GM21381 (cell line): ENCODE data around the gene RAB6D.
"Not testable (repeated sequence)": the region's sequence is repeated elsewhere in the genome, so short reads cannot be mapped to it uniquely, and the experiment has no call there.

Experiments
- ATAC-seq: cut with Tn5 transposase; IDR thresholded peaks from one replicate; pipeline ENCODE4 v1.9.1; 2021; ENCODE audit warnings: mild to moderate bottlenecking, moderate library complexity; ENCODE audit not compliant: unreplicated experiment

The RAB6D gene

DNA sequence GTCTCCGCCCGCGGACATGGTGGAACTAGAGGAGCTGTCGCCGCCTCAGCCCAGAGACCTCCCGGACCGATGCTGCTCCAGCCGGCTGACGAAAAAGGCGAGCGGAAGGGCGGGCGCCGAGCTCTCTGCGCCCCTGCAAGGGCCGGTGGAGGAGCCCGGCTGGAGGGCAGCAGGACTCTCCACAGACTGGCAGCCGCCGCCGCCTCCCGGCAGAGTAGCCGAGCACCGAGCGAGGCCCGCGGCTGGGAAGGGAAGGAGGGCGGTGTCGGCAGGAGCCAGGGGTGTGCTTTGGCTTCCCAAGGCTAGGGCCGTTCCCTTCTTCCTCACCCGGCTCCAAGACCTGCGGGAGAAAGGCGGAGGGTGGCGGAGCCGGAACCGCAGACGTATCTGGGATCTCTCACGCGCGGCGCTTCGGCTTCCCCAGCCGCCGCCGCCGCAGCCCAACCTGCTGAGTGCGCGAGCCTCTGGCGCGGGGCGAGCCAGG is at the start of gene RAB6D:
TSS of gene RAB6D (minus strand) at position 466 of the 484 bp plus-strand sequence. CDS start at position 18, 448 bp downstream.
- ATAC-seq: not testable (repeated sequence)

- no peak for ATAC-seq
These were observed 49.3 kb upstream of the RAB6D start for GRCh38 chr2:131413148-131413747.

DNA sequence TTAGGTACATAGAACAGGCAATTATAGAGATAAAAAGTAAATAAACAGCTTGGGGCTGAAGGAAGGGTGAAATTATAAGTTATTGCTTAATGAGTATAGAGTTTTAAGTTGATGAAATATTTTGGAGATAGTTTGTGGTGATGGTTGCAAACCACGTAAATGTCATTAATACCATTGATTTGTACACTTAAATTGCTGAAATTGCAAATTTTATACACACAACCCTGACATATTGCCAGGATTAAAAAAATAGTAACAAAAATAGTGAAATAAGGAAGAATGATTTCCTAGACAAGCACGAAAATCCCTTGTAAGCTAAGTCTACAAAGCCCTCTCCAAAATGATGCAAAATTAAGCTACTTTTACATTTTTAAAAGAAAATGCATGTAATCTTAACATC is 46.2 kb upstream of the RAB6D start:
- no peak for ATAC-seq

DNA sequence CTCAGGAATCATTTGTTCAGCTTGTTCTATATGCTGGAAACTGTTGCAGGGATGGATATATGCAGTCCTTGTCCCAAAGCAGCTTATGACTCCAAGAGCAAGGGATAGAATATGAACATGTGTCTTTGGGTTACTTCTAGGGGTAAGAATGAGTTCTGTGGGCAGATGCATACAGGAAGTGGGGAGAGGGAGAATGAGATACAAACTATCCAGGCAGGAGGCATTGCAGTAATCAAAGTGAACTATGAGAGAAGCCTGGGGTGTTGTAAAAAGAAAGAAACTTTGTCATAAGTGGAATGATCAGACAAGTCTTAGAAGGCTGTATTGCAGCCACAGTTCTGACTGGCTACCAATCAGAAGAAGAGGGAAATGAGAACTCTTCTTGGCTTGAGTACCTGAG is 44.8 kb upstream of the RAB6D start:
- ATAC-seq: no peak

DNA sequence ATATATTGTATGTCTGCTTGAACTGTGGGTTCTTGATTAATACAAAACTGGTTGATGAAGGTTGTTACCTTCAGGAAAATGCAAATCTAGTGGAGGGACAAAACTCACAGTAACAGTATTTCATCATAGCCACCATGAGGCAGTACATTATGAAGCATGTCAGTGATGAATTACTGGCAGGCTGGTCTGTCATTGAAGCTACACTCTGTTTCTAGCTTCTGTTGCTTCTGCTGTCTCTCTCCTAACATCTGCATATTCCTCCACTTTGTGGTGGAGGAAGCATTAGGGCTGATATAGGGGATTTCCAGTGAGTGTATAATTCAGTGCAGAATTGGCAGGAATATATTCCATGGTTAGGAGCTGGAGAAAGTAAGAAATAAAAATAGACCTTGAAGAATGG is 44.2 kb upstream of the RAB6D start:
- no peak for ATAC-seq

DNA sequence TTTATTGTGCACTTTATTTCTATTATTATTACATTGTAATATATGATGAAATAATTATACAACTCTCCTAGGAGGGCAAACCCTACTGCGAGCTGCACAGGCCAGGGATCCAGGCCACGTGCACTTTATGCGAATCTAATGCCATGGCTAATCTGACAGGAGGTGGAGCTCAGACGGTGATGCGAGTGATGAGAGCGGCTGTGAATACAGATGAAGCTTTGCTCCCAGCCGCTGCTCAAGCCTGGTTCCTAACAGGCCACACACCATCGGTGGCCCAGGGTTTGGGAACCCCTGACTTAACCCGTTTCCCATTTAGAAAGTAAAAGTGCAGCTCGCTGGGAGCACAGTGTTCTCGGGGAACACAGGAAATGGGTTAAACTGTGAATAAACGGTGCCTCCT is 40.8 kb upstream of the RAB6D start:
- no peak for ATAC-seq

GRCh38 chr2:131402320-131403039 is 38.5 kb upstream of the RAB6D start:
- no peak for ATAC-seq

DNA sequence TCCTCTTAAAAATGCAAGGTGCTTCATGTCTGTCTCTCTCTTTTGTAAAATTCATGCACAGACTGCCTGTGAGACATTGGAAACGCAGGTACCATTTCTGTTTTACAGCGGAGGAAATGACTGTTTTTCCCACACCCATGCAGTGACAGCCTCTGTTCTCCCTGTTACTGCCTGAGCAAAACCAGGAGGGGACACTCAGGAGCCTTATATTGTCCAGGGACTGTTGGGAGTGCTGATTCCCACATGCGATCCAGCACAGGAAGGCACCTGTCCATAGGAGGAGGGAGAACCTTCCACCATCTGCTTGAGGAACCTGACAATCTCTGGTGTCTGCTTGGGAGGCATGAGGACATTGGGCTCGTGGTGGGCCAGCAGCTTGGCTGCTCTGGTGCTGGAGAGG is 36.9 kb upstream of the RAB6D start:
- no peak for ATAC-seq

DNA sequence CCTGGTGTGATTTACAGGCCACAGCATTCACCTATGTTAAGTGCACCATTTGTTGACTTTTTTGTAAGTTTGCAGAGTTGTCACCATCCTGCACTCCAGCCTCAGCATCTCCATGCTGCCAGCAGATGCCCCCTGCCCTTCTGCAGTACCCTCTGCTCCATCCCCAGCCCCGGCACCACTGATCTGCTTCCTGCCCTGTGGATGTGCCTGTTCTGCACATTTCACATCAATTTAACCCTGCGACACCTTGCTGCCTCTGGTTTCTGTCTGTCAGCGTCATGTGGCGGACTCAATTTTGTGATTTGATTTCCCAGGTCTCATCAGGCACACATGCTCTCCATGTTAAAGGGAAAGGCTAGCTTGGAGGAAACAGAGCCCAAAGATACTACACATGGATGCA is 36.5 kb upstream of the RAB6D start:
- ATAC-seq: not testable (repeated sequence)

- not testable (repeated sequence) for ATAC-seq
These were observed 32.2 kb upstream of the RAB6D start for GRCh38 chr2:131396209-131396608.

- ATAC-seq: not testable (repeated sequence)
These were observed 31.2 kb upstream of the RAB6D start for GRCh38 chr2:131395024-131395645.

- ATAC-seq: no peak
These were observed 30.4 kb upstream of the RAB6D start for GRCh38 chr2:131394147-131394931.

DNA sequence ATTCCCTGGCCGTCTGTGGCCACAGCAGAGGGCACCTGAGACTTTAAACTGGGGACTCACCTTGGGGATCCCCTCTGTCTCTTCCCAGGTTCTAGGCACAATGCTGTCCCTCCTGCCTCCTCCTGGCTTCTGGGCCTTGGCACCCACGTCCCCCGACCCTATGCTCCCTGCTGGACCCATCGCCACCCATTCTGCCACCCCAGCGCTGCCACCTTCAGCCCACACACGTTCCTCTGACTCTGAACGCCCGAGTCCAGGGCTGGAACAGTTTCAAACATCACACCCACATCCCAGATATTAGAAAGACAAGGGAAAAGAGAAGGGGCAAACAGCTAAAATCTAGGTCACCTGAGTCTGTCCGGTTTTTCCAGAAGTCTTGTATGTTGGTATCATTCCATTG is 28.0 kb upstream of the RAB6D start:
- ATAC-seq: not testable (repeated sequence)

DNA sequence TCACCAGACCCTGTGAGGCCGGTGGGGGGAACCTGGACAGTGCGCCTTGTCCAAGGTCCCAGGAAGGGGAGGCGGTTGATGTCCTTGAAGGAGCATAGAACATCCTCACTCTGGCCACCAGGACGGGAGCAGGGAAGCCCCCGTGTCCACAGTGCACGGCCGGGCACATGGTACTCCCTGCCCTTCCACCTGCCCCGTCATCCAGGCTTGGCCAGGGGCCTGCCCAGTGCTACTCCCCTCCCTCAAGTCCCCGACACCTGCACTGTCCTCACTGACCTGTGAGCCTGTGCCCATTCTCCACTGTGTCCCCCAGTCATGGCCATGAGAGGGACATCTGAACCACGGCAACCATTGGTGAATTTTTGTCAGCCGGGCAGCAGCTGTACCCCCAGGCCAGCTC is 27.5 kb upstream of the RAB6D start:
- not testable (repeated sequence) for ATAC-seq

DNA sequence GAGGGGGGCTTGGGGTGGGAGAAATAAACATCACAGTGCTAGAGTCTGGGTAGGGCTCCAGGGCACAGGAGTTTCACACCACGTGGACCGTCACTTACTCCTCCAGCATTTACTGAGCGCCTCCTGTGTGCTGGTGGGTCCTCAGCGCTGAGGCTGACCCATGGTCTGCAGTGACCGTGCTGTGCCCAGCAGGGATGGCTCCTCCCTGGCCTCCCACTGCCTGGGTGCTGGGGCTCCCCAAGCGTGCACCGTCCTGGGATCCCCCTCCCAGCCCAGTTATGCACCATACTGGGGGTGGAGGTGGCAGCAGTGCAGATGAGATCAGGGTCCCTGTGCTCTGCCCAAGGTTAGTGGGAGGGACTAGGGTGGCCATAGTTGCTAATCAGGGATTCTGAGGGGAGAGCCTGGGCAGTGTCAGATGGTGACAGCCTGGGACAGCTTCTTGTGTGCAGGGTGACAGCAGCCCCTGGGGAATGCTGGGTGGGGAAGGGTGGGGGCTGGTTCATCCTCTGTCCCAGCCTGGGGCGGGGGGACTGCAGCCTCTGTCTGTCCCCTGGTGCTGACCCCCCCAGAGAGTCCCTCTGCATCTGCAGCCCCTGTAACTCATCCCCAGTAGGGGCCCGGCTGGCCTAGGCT is 26.6 kb upstream of the RAB6D start:
- ATAC-seq: not testable (repeated sequence)

GRCh38 chr2:131389657-131390056 is 25.7 kb upstream of the RAB6D start:
- no peak for ATAC-seq

DNA sequence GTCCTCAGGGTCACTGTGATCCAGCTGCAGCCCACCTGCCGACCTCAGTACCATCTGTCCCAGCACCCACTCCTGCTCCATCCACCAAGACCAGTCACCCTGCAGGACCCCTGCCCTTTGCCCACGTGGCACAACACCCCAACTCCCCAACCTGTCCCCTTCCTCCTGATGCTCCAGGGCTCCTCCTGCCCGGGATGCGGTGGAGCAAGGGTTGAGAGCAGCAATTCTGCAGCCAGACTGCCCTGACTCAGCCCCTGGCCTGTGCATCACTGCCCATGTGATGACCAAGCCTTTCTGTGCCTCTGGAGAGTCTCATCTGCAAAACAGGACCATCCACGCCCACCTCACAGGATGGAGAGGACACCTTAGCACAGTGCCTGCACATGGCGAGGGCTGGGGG is 24.9 kb upstream of the RAB6D start:
- not testable (repeated sequence) for ATAC-seq

DNA sequence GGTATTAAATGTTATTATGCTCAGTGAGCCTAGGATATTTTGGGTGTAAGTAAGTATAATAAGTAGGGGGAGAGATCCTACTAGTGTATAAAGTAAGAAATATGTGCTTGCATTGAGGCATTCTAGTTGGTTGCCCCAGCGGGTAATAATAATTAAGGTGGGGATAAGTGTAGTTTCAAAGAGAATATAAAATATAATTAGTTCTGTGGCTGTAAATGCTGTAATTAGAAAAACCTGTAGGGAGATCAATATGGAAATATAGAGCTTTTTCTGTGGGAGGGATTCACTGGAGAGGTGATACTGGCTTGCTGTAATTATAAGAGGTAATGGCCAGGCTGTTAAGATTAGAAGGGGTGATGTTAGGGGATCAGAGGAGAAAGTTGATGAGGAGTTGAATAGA is 9.1 kb upstream of the RAB6D start:
- not testable (repeated sequence) for ATAC-seq

DNA sequence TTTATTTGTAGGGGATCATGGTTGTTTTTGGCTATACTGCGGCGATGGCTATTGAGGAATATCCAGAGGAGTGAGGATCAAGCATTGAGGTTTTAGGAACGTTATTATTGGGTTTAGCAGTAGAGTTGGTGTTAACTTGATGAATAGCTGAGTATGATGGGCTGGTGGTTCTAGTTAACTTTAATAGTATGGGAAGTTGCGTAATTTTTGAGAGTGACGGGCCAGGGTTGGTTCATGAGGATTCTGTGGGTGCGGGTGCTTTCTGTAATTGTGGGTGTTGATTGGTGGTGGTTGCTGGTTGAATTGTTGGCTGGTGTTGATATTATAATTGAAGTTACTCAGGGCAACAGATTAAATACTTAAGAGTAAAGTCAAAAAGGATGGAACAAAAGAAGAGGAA is 6.0 kb upstream of the RAB6D start:
- no peak for ATAC-seq

GRCh38 chr2:131368493-131369066 is 4.6 kb upstream of the RAB6D start:
- not testable (repeated sequence) for ATAC-seq
